NCI-H128 (cell line): ENCODE data around the gene CAVIN2.

Source experiments
- DNase-seq: peaks from one replicate; lab custom pipeline; 2025; ENCODE audit not compliant: unreplicated experiment; lab: John Stamatoyannopoulos, UW

CAVIN2 gene

GRCh38 chr2:191840921-191841320, 6.0 kb downstream of the CAVIN2 start:
- DNase-seq: no peak

GRCh38 chr2:191839918-191840804, 6.7 kb downstream of the CAVIN2 start:
- DNase-seq: no peak

- DNase-seq: no peak
Measured at GRCh38 chr2:191838526-191838925, 8.4 kb downstream of the CAVIN2 start.

GRCh38 chr2:191836853-191837769, 9.8 kb downstream of the CAVIN2 start:
- DNase-seq: no peak

- no peak for DNase-seq
Measured at GRCh38 chr2:191836471-191836852, 10.4 kb downstream of the CAVIN2 start.

GRCh38 chr2:191835539-191836350, 11.1 kb downstream of the CAVIN2 start:
- DNase-seq: no peak

GRCh38 chr2:191835100-191835499, 11.8 kb downstream of the CAVIN2 start:
- no peak for DNase-seq

GRCh38 chr2:191833356-191833755, 13.5 kb downstream of the CAVIN2 start:
- no peak for DNase-seq

GRCh38 chr2:191832668-191833067, 14.2 kb downstream of the CAVIN2 start:
- no peak for DNase-seq

- DNase-seq: no peak
Measured at GRCh38 chr2:191831410-191831994, 15.4 kb downstream of the CAVIN2 start.

GRCh38 chr2:191824398-191824797, 22.5 kb downstream of the CAVIN2 start:
- no peak for DNase-seq

GRCh38 chr2:191821078-191821477, 25.8 kb downstream of the CAVIN2 start:
- no peak for DNase-seq

- DNase-seq: no peak
Measured at GRCh38 chr2:191818725-191819350, 28.1 kb downstream of the CAVIN2 start.

GRCh38 chr2:191818133-191818532, 28.8 kb downstream of the CAVIN2 start:
- no peak for DNase-seq

GRCh38 chr2:191815010-191815409, 31.9 kb downstream of the CAVIN2 start:
- DNase-seq: no peak

- DNase-seq: no peak
Measured at GRCh38 chr2:191813943-191814342, 32.9 kb downstream of the CAVIN2 start.

GRCh38 chr2:191811807-191812602, 34.9 kb downstream of the CAVIN2 start:
- peak; percentile 33 for DNase-seq

- no peak for DNase-seq
Measured at GRCh38 chr2:191806396-191806795, 40.5 kb downstream of the CAVIN2 start.

GRCh38 chr2:191804766-191805165, 42.1 kb downstream of the CAVIN2 start:
- DNase-seq: no peak
